H4 (cell line): ENCODE results near the gene ICAM4. TPM values are rescaled to one million over a fixed set of nuclear protein-coding genes. Genes with fewer than 3 reads are reported as not detected.
A peak's percentile ranks its signal among the peaks of the same experiment; 100 is the strongest.
"Not testable (repeated sequence)": the region's sequence is repeated elsewhere in the genome, so short reads cannot be mapped to it uniquely, and the experiment has no call there.

Source experiments
- DNase-seq: peaks from one replicate; pipeline ENCODE4 v3.0.0-alpha.2; 2015; ENCODE audit warnings: low spot score
- total RNA-seq: library from RNA; depleted of rRNA; stranded (reverse); fragments of >200 nt; shearing (Covaris generic); gene quantifications from 2 replicates; pipeline ENCODE4 v1.2.3, GENCODE V29; 2014; rRNA removed

Gene ICAM4
- total RNA-seq, result 0.15 TPM in 1 of 2 replicates, not detected in the other

DNA sequence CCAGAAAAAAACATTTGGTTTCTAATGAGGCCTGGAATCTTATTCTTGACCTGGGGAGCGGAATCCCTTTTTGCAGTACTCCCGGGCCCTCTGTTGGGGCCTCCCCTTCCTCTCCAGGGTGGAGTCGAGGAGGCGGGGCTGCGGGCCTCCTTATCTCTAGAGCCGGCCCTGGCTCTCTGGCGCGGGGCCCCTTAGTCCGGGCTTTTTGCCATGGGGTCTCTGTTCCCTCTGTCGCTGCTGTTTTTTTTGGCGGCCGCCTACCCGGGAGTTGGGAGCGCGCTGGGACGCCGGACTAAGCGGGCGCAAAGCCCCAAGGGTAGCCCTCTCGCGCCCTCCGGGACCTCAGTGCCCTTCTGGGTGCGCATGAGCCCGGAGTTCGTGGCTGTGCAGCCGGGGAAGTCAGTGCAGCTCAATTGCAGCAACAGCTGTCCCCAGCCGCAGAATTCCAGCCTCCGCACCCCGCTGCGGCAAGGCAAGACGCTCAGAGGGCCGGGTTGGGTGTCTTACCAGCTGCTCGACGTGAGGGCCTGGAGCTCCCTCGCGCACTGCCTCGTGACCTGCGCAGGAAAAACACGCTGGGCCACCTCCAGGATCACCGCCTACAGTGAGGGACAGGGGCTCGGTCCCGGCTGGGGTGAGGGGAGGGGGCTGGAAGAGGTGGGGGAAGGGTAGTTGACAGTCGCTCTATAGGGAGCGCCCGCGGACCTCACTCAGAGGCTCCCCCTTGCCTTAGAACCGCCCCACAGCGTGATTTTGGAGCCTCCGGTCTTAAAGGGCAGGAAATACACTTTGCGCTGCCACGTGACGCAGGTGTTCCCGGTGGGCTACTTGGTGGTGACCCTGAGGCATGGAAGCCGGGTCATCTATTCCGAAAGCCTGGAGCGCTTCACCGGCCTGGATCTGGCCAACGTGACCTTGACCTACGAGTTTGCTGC, at the start of gene ICAM4:
ICAM4 (plus strand) TSS at position 153 of the 935 bp plus-strand sequence; CDS start at position 211, 58 bp downstream.
- no peak for DNase-seq

- no peak for DNase-seq
These were observed 49.1 kb upstream of the ICAM4 start for GRCh38 chr19:10237702-10238101.

DNA sequence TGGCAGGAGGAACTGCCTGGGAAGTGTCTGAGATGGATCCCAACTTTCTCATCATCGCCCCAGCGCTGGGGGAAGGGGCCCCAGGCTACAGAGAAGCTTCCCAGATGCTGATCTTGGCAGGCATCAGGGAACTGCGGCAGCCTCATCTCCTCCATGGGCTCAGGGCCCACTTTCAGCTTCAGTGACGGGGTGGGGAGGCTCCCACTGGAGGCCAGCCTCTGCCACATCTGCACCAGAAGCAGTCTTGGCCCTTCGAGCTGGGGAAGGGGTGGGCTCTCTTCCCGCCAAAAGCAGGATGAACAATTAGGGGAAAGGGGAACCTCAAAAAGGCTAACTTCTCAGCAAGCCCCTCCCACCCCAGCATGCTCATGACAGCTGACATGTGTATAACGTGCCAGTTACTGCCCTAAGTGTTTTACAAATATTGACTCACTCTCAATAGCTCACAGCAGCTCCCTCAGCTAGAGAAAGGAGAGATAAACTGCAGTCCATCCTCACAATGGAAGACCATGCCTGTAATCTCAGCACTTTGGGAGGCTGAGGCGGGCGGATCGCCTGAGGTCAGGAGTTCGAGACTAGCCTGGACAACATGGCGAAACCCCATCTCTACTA, 48.5 kb upstream of the ICAM4 start:
- no peak for DNase-seq

DNA sequence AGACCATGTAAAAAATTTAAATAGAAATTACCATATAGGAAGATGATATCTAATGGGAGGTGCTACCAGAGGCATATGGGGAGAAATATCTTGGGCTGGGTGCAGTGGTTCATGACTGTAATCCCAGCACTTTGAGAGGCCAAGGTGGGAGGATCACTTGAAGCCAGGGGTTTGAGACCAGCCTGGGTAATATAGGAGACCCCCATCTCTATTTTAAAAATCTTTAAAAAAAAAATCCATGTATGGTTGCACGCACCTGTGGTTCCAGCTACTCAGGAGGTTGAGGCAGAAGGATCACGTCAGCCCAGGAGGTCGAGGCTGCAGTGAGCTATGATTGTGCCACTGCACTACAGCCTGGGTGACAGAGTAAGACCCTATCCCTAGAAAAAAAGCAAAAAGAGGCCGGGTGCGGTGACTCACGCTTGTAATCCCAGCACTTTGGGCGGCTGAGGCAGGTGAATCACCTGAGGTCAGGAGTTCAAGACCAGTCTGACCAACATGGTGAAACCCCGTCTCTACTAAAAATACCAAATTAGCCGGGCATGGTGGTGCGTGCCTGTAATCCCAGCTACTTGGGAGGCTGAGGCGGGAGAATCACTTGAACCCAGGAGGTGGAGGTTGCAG, 44.8 kb upstream of the ICAM4 start:
- DNase-seq, result not testable (repeated sequence)

DNA sequence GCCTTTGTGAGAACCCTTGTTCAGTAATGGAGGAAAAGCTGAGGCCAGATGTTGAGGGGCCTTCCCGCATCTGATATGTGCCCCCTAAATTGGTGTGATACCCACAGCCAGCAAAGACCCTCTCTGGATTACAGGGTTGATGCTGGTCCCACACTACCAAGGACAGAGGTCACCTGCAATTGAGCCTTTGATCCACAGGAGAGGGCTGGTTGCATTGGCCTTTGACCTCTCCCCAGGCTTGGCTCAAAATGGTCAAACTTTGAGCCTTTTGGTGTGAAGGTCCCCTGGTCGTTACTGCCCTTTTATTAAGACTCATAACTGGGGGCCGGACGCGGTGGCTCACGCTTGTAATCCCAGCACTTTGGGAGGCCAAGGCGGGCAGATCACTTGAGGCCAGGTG, 43.1 kb upstream of the ICAM4 start:
- no peak for DNase-seq

GRCh38 chr19:10245189-10245939, 41.4 kb upstream of the ICAM4 start:
- DNase-seq, result no peak

GRCh38 chr19:10246511-10246910, 40.2 kb upstream of the ICAM4 start:
- no peak for DNase-seq

DNA sequence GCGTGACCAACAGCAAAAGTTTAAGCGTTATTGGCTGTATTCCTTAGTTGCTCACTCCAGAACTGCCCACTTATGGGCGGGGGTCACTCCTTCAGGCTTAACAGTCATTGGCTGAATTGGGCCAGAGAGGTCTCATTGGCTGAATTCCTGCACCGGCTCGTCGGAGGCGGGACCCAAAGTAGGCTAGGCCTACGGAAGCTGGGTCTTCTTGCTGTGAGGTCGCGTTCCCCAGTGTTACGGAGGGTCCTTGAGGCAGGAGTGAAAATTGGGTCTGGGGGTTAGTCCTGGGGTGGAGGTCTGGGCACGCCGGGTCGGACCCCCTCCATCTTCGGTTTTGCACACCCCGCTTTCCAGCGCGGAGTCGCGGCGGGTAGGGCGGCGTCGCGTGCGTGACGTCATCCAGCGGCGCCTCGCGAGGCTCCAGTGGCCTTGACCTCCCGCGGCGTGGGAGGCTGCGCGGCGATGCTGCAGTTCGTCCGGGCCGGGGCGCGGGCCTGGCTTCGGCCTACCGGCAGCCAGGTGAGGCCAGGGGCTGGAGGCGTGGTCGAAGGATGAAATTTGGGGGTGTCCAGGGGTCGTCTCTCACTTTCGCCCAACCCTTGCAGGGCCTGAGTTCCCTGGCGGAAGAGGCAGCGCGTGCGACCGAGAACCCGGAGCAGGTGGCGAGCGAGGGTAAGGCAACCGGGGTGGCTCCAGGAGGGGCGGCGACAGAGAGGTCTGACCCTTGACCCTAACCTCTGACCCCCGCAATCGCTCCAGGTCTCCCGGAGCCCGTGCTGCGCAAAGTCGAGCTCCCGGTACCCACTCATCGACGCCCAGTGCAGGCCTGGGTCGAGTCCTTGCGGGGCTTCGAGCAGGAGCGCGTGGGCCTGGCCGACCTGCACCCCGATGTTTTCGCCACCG, 34.7 kb upstream of the ICAM4 start, which contains the start of gene MRPL4:
MRPL4 (plus strand) TSS at position 423 of the 903 bp plus-strand sequence; CDS start at position 463, 40 bp downstream.
- DNase-seq, result peak; percentile 99

GRCh38 chr19:10252707-10253106, 34.0 kb upstream of the ICAM4 start:
- no peak for DNase-seq

- no peak for DNase-seq
These were observed 32.5 kb upstream of the ICAM4 start for GRCh38 chr19:10254244-10254643.

- DNase-seq, result no peak
These were observed 31.4 kb upstream of the ICAM4 start for GRCh38 chr19:10255358-10255757.

- no peak for DNase-seq
These were observed 30.2 kb upstream of the ICAM4 start for GRCh38 chr19:10256551-10256950.

GRCh38 chr19:10256970-10257615, 29.7 kb upstream of the ICAM4 start:
- DNase-seq, result no peak

- no peak for DNase-seq
These were observed 28.6 kb upstream of the ICAM4 start for GRCh38 chr19:10258080-10258710.

DNA sequence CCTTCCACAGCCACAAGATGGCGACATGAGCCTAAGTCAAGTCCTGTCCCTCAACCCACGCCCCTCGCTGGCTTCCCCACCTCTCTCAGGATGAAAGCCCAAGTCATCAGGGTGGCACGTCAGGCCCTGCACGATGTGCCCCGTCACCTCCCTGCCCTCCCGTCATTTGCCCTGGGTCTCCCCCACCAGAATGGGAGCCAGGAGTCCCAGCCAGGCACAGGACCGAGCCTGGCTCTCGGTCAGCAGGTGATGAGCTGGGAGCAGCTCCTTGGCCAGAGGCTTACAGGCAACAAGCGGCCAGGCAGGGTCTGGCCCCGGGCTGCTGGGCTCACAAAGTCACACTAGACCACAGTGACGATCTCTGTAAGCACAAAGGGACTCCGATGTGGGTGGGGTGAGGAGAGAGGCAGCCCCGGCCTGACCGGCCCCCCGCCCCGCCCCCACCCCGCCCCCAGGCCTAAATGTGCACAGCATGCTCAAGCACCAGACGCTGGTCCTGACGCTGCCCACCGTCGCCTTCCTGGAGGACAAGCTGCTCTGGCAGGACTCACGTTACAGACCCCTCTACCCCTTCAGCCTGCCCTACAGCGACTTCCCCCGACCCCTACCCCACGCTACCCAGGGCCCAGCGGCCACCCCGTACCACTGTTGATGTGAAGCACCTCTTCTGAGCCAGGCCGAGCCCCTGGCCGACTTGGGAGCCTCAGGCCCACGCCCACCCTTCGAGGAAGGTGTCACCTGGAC, 27.4 kb upstream of the ICAM4 start:
- DNase-seq, result peak; percentile 87

DNA sequence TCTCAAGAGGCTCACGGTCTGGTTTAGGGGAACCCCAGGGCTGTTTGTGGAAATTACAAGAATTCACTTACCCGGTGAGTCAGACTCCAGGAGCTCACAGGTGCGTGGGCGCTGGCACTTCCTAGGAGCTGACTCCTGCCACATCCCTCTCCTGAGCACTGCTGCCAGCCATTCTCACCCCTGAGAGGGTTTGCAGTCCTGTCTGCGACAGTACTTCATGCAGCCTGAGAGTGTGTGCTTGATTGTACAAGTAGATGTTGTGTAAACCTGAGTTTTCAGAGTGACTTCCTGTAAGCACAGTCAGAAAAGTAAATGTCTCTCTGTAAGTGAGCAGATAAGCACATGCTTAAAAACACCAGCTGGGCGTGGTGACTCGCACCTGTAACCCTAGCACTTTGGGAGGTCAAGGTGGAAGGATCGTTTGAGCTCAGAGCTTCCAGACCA, 26.6 kb upstream of the ICAM4 start:
- DNase-seq, result no peak

DNA sequence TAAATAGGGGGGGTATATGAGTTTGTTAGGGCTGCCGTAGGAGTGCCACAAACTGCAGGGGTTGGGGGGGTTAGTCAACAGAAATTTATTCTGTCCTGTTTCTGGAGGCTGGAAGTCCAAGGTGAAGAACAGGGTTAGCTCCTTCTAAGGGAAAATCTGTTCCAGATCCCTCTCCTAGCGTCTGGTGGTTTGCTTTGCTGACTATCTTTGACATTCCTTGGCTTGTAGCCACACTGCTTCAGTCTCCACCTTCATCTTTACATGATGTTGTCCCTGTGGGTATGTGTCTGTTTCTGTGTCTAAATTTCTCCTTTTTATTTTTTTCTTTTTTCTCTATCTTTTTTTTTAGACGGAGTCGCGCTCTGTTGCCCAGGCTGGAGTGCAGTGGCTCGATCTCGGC, 24.0 kb upstream of the ICAM4 start:
- peak; percentile 4 for DNase-seq

- DNase-seq, result no peak
These were observed 20.0 kb upstream of the ICAM4 start for GRCh38 chr19:10266706-10267105.

DNA sequence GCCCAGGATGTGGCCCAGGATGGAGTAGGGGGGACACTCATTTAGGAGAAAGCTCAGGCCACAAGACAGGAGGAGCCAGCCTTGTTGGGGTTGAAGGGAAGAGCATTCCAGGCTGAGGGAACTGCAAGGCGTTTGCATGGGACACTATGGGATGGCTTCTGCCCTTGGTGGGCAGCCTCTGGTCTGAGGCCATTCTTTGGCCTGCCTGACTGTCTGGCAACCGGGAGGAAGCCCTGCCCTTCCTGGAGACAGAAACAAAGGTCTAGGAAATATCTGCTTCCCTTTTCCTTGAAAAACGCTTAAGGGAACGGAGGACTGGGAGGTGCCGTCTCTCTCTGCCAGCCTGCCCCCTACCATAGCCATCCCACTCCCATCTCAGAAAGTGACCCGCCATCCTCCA, 18.7 kb upstream of the ICAM4 start:
- DNase-seq, result no peak
